HepG2 (cell line): ENCODE data around the gene FOXA1. TPM values are rescaled to one million over a fixed set of nuclear protein-coding genes. Genes with fewer than 3 reads are reported as not detected.

ENCODE experiments used
- ATF7-NPFF ChIP-seq: sonication (generic); formaldehyde crosslinking; IDR thresholded peaks from 2 replicates; pipeline ENCODE4 v1.8.1; 2023; ENCODE audit warnings: mild to moderate bottlenecking, low read depth, missing genetic modification reagents, moderate library complexity
- BCL6 ChIP-seq: IDR thresholded peaks from 2 replicates; pipeline ENCODE4 v1.6.1; 2016; ENCODE audit warnings: missing genetic modification reagents, missing compliant biosample characterization
- CEBPB ChIP-seq: IDR thresholded peaks from 2 replicates; pipeline ENCODE4 v1.6.1; 2011; ENCODE audit warnings: low read depth, low read length, improper control_type of control experiment, borderline replicate concordance
- ELF3 ChIP-seq: IDR thresholded peaks from 2 replicates; pipeline ENCODE4 v1.6.1; 2016; ENCODE audit warnings: missing genetic modification reagents, missing compliant biosample characterization
- HNRNPH1 ChIP-seq: fragments of 200-400 bp; formaldehyde crosslinking; optimal IDR thresholded peaks from 2 replicates; pipeline ENCODE3; 2017; ENCODE audit warnings: mild to moderate bottlenecking, low read depth, low read length
- JUNB ChIP-seq: sonication (generic); formaldehyde crosslinking; IDR thresholded peaks from 2 replicates; pipeline ENCODE4 v1.8.0; 2022; ENCODE audit warnings: missing genetic modification reagents, mild to moderate bottlenecking, borderline replicate concordance
- KDM3A ChIP-seq: IDR thresholded peaks from 2 replicates; pipeline ENCODE4 v1.6.1; 2018; ENCODE audit warnings: low read depth, missing compliant biosample characterization
- MEIS1 ChIP-seq: sonication (generic); formaldehyde crosslinking; IDR thresholded peaks from 2 replicates; pipeline ENCODE4 v1.9.0; 2021; ENCODE audit warnings: mild to moderate bottlenecking, missing genetic modification reagents, moderate library complexity, borderline replicate concordance
- MXI1 ChIP-seq: IDR thresholded peaks from 3 replicates; pipeline ENCODE4 v1.6.1; 2012; ENCODE audit warnings: low read depth, low read length, inconsistent platforms, borderline replicate concordance
- NFIC ChIP-seq: IDR thresholded peaks from 2 replicates; pipeline ENCODE4 v1.6.1; 2012; ENCODE audit warnings: mild to moderate bottlenecking, low read length, inconsistent platforms
- PHF5A ChIP-seq: IDR thresholded peaks from one replicate; pipeline ENCODE4 v1.6.1; 2018; ENCODE audit warnings: low read depth, missing genetic modification reagents; ENCODE audit not compliant: unreplicated experiment
- PTBP1 ChIP-seq: fragments of 200-400 bp; formaldehyde crosslinking; IDR thresholded peaks from 2 replicates; pipeline ENCODE4 v1.6.1; 2018; ENCODE audit warnings: low read length, low read depth; ENCODE audit not compliant: poor library complexity, severe bottlenecking
- SP2 ChIP-seq: sonication (generic); formaldehyde crosslinking; IDR thresholded peaks from 2 replicates; pipeline ENCODE4 v1.5.1; 2020; ENCODE audit warnings: mild to moderate bottlenecking, missing genetic modification reagents
- TFE3 ChIP-seq: IDR thresholded peaks from 2 replicates; pipeline ENCODE4 v1.6.1; 2016
- ZBTB20 ChIP-seq: sonication (generic); formaldehyde crosslinking; IDR thresholded peaks from 2 replicates; pipeline ENCODE4 v1.8.1; 2023; ENCODE audit warnings: missing genetic modification reagents, low read depth, mild to moderate bottlenecking, borderline replicate concordance
- ZFP36L2 ChIP-seq: sonication (generic); formaldehyde crosslinking; IDR thresholded peaks from 2 replicates; pipeline ENCODE4 v1.4.0; 2020; ENCODE audit warnings: missing genetic modification reagents
- ZFP37 ChIP-seq: sonication (generic); formaldehyde crosslinking; IDR thresholded peaks from 2 replicates; pipeline ENCODE4 v1.4.0; 2020; ENCODE audit warnings: missing genetic modification reagents, borderline replicate concordance
- ZNF263 ChIP-seq: sonication (generic); formaldehyde crosslinking; IDR thresholded peaks from 2 replicates; pipeline ENCODE4 v1.4.0; 2020; ENCODE audit warnings: missing genetic modification reagents
- ZNF292 ChIP-seq: sonication (generic); formaldehyde crosslinking; IDR thresholded peaks from 2 replicates; pipeline ENCODE4 v1.8.1; 2022; ENCODE audit warnings: mild to moderate bottlenecking, low read depth, missing genetic modification reagents, borderline replicate concordance
- ZNF367 ChIP-seq: sonication (generic); formaldehyde crosslinking; IDR thresholded peaks from 2 replicates; pipeline ENCODE4 v1.4.0; 2020; ENCODE audit warnings: missing genetic modification reagents, borderline replicate concordance
- ZNF382 ChIP-seq: sonication (generic); formaldehyde crosslinking; IDR thresholded peaks from 2 replicates; pipeline ENCODE4 v1.5.0; 2020; ENCODE audit warnings: missing genetic modification reagents, mild to moderate bottlenecking, borderline replicate concordance
- ZNF383 ChIP-seq: sonication (generic); formaldehyde crosslinking; IDR thresholded peaks from 2 replicates; pipeline ENCODE4 v1.4.0; 2020; ENCODE audit warnings: missing genetic modification reagents, mild to moderate bottlenecking, borderline replicate concordance
- ZNF557 ChIP-seq: sonication (generic); formaldehyde crosslinking; IDR thresholded peaks from 2 replicates; pipeline ENCODE4 v1.4.0; 2020; ENCODE audit warnings: missing genetic modification reagents
- ZNF674 ChIP-seq: sonication (generic); formaldehyde crosslinking; IDR thresholded peaks from 2 replicates; pipeline ENCODE4 v1.5.0; 2020; ENCODE audit warnings: low read depth, mild to moderate bottlenecking, missing genetic modification reagents
- ZNF713 ChIP-seq: sonication (generic); formaldehyde crosslinking; IDR thresholded peaks from 2 replicates; pipeline ENCODE4 v1.4.0; 2020; ENCODE audit warnings: mild to moderate bottlenecking, missing genetic modification reagents
- ZNF749 ChIP-seq: sonication (generic); formaldehyde crosslinking; IDR thresholded peaks from 2 replicates; pipeline ENCODE4 v1.8.0; 2022; ENCODE audit warnings: mild to moderate bottlenecking, missing genetic modification reagents, moderate library complexity, borderline replicate concordance
- ZNF770 ChIP-seq: sonication (generic); formaldehyde crosslinking; IDR thresholded peaks from 2 replicates; pipeline ENCODE4 v1.5.0; 2020; ENCODE audit warnings: mild to moderate bottlenecking, missing genetic modification reagents
- ZNF883 ChIP-seq: sonication (generic); formaldehyde crosslinking; IDR thresholded peaks from 2 replicates; pipeline ENCODE4 v1.5.1; 2020; ENCODE audit warnings: mild to moderate bottlenecking, missing genetic modification reagents; ENCODE audit errors: not compliant biosample characterization
- ZSCAN29 ChIP-seq: sonication (generic); formaldehyde crosslinking; conservative IDR thresholded peaks from 2 replicates; pipeline ENCODE4 v1.4.0; 2020; ENCODE audit warnings: mild to moderate bottlenecking, missing genetic modification reagents
- polyA plus RNA-seq, 8 experiments: library from polyadenylated mRNA; depleted of rRNA in 3 of 8; stranded (reverse) in 7 of 8; unstranded in 1 of 8; fragments of >200 nt; fragmentation: Illumina TruSeq in 4 of 8; extraction: Trizol in 4 of 8; gene quantifications; 2 replicates each; pipeline versions ENCODE4 v1.2.1 to v1.2.3, GENCODE V29; 2011 to 2016; ENCODE audit warnings: low read depth in 4 of 8, missing spikeins in 1 of 8, mixed read lengths in 1 of 8; ENCODE audit not compliant: insufficient read depth in 1 of 8
- total RNA-seq, 5 experiments: library from RNA; depleted of rRNA; stranded (reverse); fragments of >200 nt; fragmentation: Illumina TruSeq; extraction: Trizol; gene quantifications; 2 replicates each; pipeline ENCODE4 v1.2.3, GENCODE V29; 2016; ENCODE audit warnings: low read depth in 1 of 5

Gene FOXA1
- total and polyA plus RNA-seq, 2 of the 13 experiments (the other 11 are each of a cell fraction or from before 2014, with no cell fraction given) = 43.4 to 58.6 TPM

GRCh38 chr14:37588956-37589714 is 5.9 kb downstream of the FOXA1 start (continued):
- TF ChIP-seq ZNF770 (CRISPR knock-in tag) = no peak
- TF ChIP-seq KDM3A = no peak
- no peak for TF ChIP-seq PHF5A
- 0 out of 2 replicates have a peak, but pooled peaks have one; percentile 73 for TF ChIP-seq ZNF382 (CRISPR knock-in tag)
- TF ChIP-seq ZNF749 (CRISPR knock-in tag) = no peak
- no peak for TF ChIP-seq CEBPB
- no peak for TF ChIP-seq ZNF557
- TF ChIP-seq ZNF367 (CRISPR knock-in tag) = no peak
- no peak for TF ChIP-seq BCL6 (CRISPR knock-in tag)
- TF ChIP-seq ZNF383 (CRISPR knock-in tag) = no peak
- TF ChIP-seq ATF7-NPFF (CRISPR knock-in tag) = no peak
- TF ChIP-seq ZNF292 = no peak
- TF ChIP-seq TFE3 = no peak
- TF ChIP-seq JUNB (CRISPR knock-in tag) = no peak
- TF ChIP-seq ZFP37 = no peak
- no peak for TF ChIP-seq ZSCAN29
- TF ChIP-seq SP2 (CRISPR knock-in tag) = no peak
- TF ChIP-seq ZNF883 = no peak
- no peak; the same call in 1 of the 2 replicates for TF ChIP-seq ELF3 (CRISPR knock-in tag)
- no peak for TF ChIP-seq NFIC
- TF ChIP-seq MEIS1 (CRISPR knock-in tag) = no peak
- TF ChIP-seq MXI1 = no peak; the same call in 2 of the 3 replicates
- TF ChIP-seq HNRNPH1 = no peak
- no peak for TF ChIP-seq ZNF674 (CRISPR knock-in tag)
- TF ChIP-seq ZNF713 = no peak
- TF ChIP-seq ZBTB20 = no peak
- TF ChIP-seq PTBP1 = no peak
- TF ChIP-seq ZFP36L2 = 0 out of 2 replicates have a peak, but pooled peaks have one; percentile 27
- TF ChIP-seq ZNF263 (CRISPR knock-in tag) = 0 out of 2 replicates have a peak, but pooled peaks have one; percentile 38
